Neuronal stem cell (in vitro differentiated cells): ENCODE measurements around the gene FAM227B.

Source experiments
- DNase-seq: peaks from one replicate; pipeline ENCODE4 v3.0.0-alpha.2; 2013; ENCODE audit warnings: low spot score
- H2AFZ ChIP-seq: one replicate; pipeline ENCODE4 v1.6.1; 2013; ENCODE audit warnings: mild to moderate bottlenecking, low read length, inconsistent platforms
- H2AK5ac ChIP-seq: 2 replicates; pipeline ENCODE4 v1.6.1; 2013; ENCODE audit warnings: low read depth, mild to moderate bottlenecking, inconsistent platforms, low read length, moderate library complexity, mixed read lengths
- H2BK120ac ChIP-seq: 2 replicates; pipeline ENCODE4 v1.6.1; 2013; ENCODE audit warnings: low read depth, mild to moderate bottlenecking, inconsistent platforms, low read length, moderate library complexity, mixed read lengths
- H2BK12ac ChIP-seq: one replicate; pipeline ENCODE4 v1.6.1; 2013; ENCODE audit warnings: low read length, inconsistent platforms
- H2BK15ac ChIP-seq: 2 replicates; pipeline ENCODE4 v1.6.1; 2013; ENCODE audit warnings: mild to moderate bottlenecking, low read length, inconsistent platforms, mixed read lengths
- H2BK5ac ChIP-seq: one replicate; pipeline ENCODE4 v1.6.1; 2013; ENCODE audit warnings: inconsistent platforms, mild to moderate bottlenecking, low read length, moderate library complexity
- H3K14ac ChIP-seq: one replicate; pipeline ENCODE4 v1.6.1; 2013; ENCODE audit warnings: low read length, inconsistent platforms
- H3K18ac ChIP-seq: 2 replicates; pipeline ENCODE4 v1.6.1; 2013; ENCODE audit warnings: low read length, inconsistent platforms
- H3K23ac ChIP-seq: 2 replicates; pipeline ENCODE4 v1.6.1; 2013; ENCODE audit warnings: low read depth, mild to moderate bottlenecking, mixed read lengths, low read length, inconsistent platforms; ENCODE audit not compliant: poor library complexity
- H3K27ac ChIP-seq: replicated peaks from 3 replicates; pipeline ENCODE4 v1.5.1; 2013; ENCODE audit warnings: low read length, inconsistent platforms
- H3K27me3 ChIP-seq, 3 experiments: 2 replicates each; pipeline ENCODE4 v1.6.1; 2013; ENCODE audit warnings: low read length in 3 of 3, mild to moderate bottlenecking in 2 of 3, inconsistent platforms in 1 of 3, low read depth in 1 of 3, mixed read lengths in 1 of 3, moderate library complexity in 1 of 3; ENCODE audit not compliant: control insufficient read depth in 3 of 3, insufficient read depth in 3 of 3
- H3K36me3 ChIP-seq, 2 donors: replicated peaks in 1 of 2; 2 replicates each; pipeline ENCODE4 v1.6.1; 2013; ENCODE audit warnings: low read length in 2 of 2; ENCODE audit not compliant: control insufficient read depth in 2 of 2, insufficient read depth in 2 of 2
- H3K4ac ChIP-seq: 2 replicates; pipeline ENCODE4 v1.6.1; 2013; ENCODE audit warnings: inconsistent platforms, mild to moderate bottlenecking, low read length, moderate library complexity
- H3K4me1 ChIP-seq, 2 donors: 1 replicate in 1 of 2; 2 replicates in 1 of 2; pipeline ENCODE4 v1.6.1; 2013; ENCODE audit warnings: low read length in 2 of 2, low read depth in 1 of 2; ENCODE audit not compliant: control insufficient read depth in 2 of 2, insufficient read depth in 1 of 2
- H3K4me2 ChIP-seq: one replicate; pipeline ENCODE4 v1.6.1; 2013; ENCODE audit warnings: mild to moderate bottlenecking, low read length, inconsistent platforms; ENCODE audit not compliant: insufficient read depth, poor library complexity, severe bottlenecking
- H3K4me3 ChIP-seq, 2 donors: 2 replicates each; pipeline ENCODE4 v1.5.1; 2013; ENCODE audit warnings: low read length in 2 of 2, mild to moderate bottlenecking in 2 of 2, inconsistent platforms in 1 of 2, moderate library complexity in 1 of 2
- H3K79me1 ChIP-seq: one replicate; pipeline ENCODE4 v1.6.1; 2013; ENCODE audit warnings: low read depth, mild to moderate bottlenecking, inconsistent platforms, low read length, moderate library complexity
- H3K9ac ChIP-seq: one replicate; pipeline ENCODE4 v1.6.1; 2013; ENCODE audit warnings: mild to moderate bottlenecking, low read depth, low read length, inconsistent platforms; ENCODE audit not compliant: poor library complexity
- H3K9me3 ChIP-seq, 2 donors: replicated peaks in 1 of 2; 2 replicates each; pipeline versions ENCODE3 to v1.6.1; 2013; ENCODE audit warnings: low read length in 2 of 2, mild to moderate bottlenecking in 2 of 2, inconsistent platforms in 1 of 2, low read depth in 1 of 2, mixed read lengths in 1 of 2, moderate library complexity in 1 of 2; ENCODE audit not compliant: control insufficient read depth in 2 of 2, insufficient read depth in 1 of 2
- H4K8ac ChIP-seq: one replicate; pipeline ENCODE4 v1.6.1; 2013; ENCODE audit warnings: low read depth, mild to moderate bottlenecking, inconsistent platforms, low read length, moderate library complexity
- H4K91ac ChIP-seq: one replicate; pipeline ENCODE4 v1.6.1; 2013; ENCODE audit warnings: low read length, low read depth, mild to moderate bottlenecking, inconsistent platforms; ENCODE audit not compliant: poor library complexity
- WGBS, 2 donors: extraction: QIAGEN DNeasy Blood & Tissue Kit; methylation state at CpG; one replicate each; pipeline ENCODE4 v1.1.7; 2013; ENCODE audit warnings: missing lambda C conversion rate in 2 of 2, mixed read lengths in 1 of 2; ENCODE audit not compliant: insufficient read length in 2 of 2, insufficient replicate concordance in 1 of 2; ENCODE audit errors: extremely low coverage in 2 of 2; 5-methylcytosine and 5-hydroxymethylcytosine counted together

The FAM227B gene

DNA sequence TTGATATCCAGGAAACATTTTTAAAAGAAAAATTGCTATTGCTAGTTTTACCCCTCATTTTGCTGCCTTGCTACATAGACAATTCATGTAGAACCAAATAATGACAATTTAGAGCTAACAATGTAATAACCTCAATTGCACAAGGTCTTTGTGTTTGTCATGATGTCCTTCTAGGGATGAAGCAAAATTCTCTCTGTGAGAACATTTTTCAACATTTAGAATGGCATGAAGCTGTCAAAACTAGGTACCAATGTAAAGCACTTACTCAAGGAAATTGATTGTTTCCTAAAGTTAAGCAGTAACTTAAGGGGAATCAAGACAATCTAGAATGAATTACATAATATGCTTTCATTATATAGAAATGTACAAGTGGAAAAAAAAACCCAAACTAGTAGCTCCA is 205.5 kb downstream of the FAM227B start:
- Histone ChIP-seq H3K4me3 (no peak overlapping the region), H2BK5ac (no peak overlapping the region), H4K91ac (no peak overlapping the region), H2BK15ac (no peak overlapping the region), H2BK120ac (no peak overlapping the region), H2AK5ac (no peak overlapping the region), H3K23ac (no peak overlapping the region), H4K8ac (no peak overlapping the region), H3K18ac (no peak overlapping the region), H3K9me3 (no peaks in the 10 kb centered on the region), H2AFZ (no peak overlapping the region), H3K14ac (no peak overlapping the region), H3K4me1 (no peaks in the 10 kb centered on the region), H3K36me3 (no peaks in the 10 kb centered on the region), H3K4ac (no peak overlapping the region), H3K9ac (no peak overlapping the region), H3K4me2 (no peak overlapping the region), H3K27ac (no peak overlapping the region), H3K27me3 (no peaks in the 10 kb centered on the region), H3K79me1 (no peaks in the 10 kb centered on the region), H2BK12ac (no peak overlapping the region)
- DNase-seq: no peak

GRCh38 chr15:49412797-49413196 is 207.8 kb downstream of the FAM227B start:
- Histone ChIP-seq H2BK15ac (no peak overlapping the region), H3K4me3 (no peak overlapping the region), H2BK5ac (no peak overlapping the region), H2AFZ (no peak overlapping the region), H3K9me3 (no peaks in the 10 kb centered on the region), H3K14ac (no peak overlapping the region), H2BK120ac (no peak overlapping the region), H3K23ac (no peak overlapping the region), H4K8ac (no peak overlapping the region), H3K9ac (no peak overlapping the region), H3K4ac (no peak overlapping the region), H3K27ac (no peak overlapping the region), H3K18ac (no peak overlapping the region), H3K79me1 (no peaks in the 10 kb centered on the region), H2AK5ac (no peak overlapping the region), H3K27me3 (no peaks in the 10 kb centered on the region), H4K91ac (no peak overlapping the region), H3K4me2 (no peak overlapping the region), H3K4me1 (no peaks in the 10 kb centered on the region), H2BK12ac (no peak overlapping the region), H3K36me3 (no peaks in the 10 kb centered on the region)
- DNase-seq: no peak

GRCh38 chr15:49410641-49411040 is 210.0 kb downstream of the FAM227B start:
- H3K9ac ChIP-seq: no peak overlapping the region
- H4K8ac ChIP-seq: no peak overlapping the region
- H2BK5ac ChIP-seq: no peak overlapping the region
- no peak overlapping the region for H3K27ac ChIP-seq
- no peak overlapping the region for H3K23ac ChIP-seq
- no peak overlapping the region for H2BK12ac ChIP-seq
- DNase-seq: no peak
- H2BK120ac ChIP-seq: no peak overlapping the region
- no peak overlapping the region for H2BK15ac ChIP-seq
- H3K4ac ChIP-seq: no peak overlapping the region
- no peak overlapping the region for H2AFZ ChIP-seq
- H3K4me2 ChIP-seq: no peak overlapping the region
- H3K4me3 ChIP-seq: no peak overlapping the region
- no peak overlapping the region for H3K18ac ChIP-seq
- H3K79me1 ChIP-seq: no peaks in the 10 kb centered on the region
- H3K14ac ChIP-seq: no peak overlapping the region
- no peak overlapping the region for H4K91ac ChIP-seq
- H3K27me3 ChIP-seq: no peaks in the 10 kb centered on the region
- H3K36me3 ChIP-seq: no peaks in the 10 kb centered on the region
- no peak overlapping the region for H2AK5ac ChIP-seq
- H3K4me1 ChIP-seq: no peaks in the 10 kb centered on the region
- H3K9me3 ChIP-seq: no peaks in the 10 kb centered on the region

DNA sequence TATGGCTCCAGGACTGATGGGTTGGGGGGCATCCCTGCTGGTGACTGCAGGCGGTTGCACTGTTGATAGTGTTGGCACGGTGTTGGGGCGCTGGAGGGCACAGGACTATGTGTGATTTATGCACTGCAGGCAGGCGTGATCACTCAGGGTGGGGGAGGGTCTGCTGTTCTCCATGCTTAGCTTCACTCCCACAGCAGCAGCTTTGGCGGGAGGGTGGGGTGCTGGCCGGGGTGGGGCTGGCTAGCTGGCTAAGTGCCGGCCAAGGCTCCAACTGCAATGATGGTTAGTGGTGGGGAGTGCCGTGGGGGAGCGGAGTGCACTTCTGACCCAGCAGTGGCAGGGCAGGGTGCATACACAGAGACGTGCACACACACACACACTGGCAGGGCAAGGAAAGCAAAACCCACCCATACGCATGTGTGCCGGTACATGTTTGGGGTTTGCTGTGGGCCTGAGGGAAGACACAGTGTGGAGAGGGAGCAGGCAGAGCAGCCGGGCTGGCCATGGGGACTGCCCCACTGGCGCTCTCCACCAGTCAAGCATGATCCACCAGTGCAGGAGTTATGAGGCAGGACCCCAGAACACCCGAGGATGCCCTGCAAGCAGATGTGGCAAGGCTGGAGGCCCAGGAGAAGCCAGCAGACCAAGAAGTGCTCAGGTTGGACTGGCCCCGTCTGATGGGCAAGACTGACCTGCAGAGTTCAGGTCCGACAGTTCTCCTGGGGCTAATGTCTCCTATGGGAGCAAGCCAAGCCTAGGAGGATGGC is 214.1 kb downstream of the FAM227B start:
- H2BK15ac ChIP-seq: peak overlapping the region; percentile 67
- H3K18ac ChIP-seq: no peak overlapping the region
- DNase-seq: no peak

More for the DNA sequence above, 214.1 kb downstream of the FAM227B start:
- Histone ChIP-seq H3K4me2 (no peak overlapping the region), H3K27ac (no peak overlapping the region), H3K4me3 (no peak overlapping the region), H3K36me3 (no peaks in the 10 kb centered on the region), H4K8ac (no peak overlapping the region), H3K4me1 (no peaks in the 10 kb centered on the region), H3K23ac (no peak overlapping the region), H3K27me3 (no peaks in the 10 kb centered on the region), H3K9me3 (no peaks in the 10 kb centered on the region), H2AFZ (no peak overlapping the region), H2BK5ac (no peak overlapping the region), H4K91ac (no peak overlapping the region), H3K79me1 (no peaks in the 10 kb centered on the region), H3K9ac (no peak overlapping the region), H2BK12ac (no peak overlapping the region), H3K4ac (peak overlapping the region; percentile 26), H2BK120ac (no peak overlapping the region), H2AK5ac (peak overlapping the region; percentile 66), H3K14ac (peak overlapping the region; percentile 67)
- no CpG with 5 or more reads among the region's 17 CpGs for WGBS, 2 donors
